Vagina (tissue), 2 donors: ENCODE data around the gene WSCD1. TPM values are rescaled to one million over a fixed set of nuclear protein-coding genes. Genes with fewer than 3 reads are reported as not detected.

Experiments used
- DNase-seq, 2 donors: peaks; one replicate each; pipeline ENCODE4 v3.0.0-alpha.2; 2017; ENCODE audit errors: extremely low spot score in 2 of 2
- H3K27ac ChIP-seq: fragments of 200-600 bp; sonication (generic); one replicate; pipeline ENCODE4 v1.5.1; 2019
- H3K27me3 ChIP-seq: fragments of 200-600 bp; sonication (generic); one replicate; pipeline ENCODE4 v1.5.1; 2019
- H3K36me3 ChIP-seq, 2 donors: fragments of 200-600 bp; sonication (generic); one replicate each; pipeline ENCODE4 v1.5.1; 2017 to 2019
- H3K4me1 ChIP-seq: fragments of 200-600 bp; sonication (generic); one replicate; pipeline ENCODE4 v1.5.1; 2019
- H3K4me3 ChIP-seq, 2 donors: fragments of 200-600 bp; sonication (generic); 1 replicate in 1 of 2; 2 replicates in 1 of 2; pipeline ENCODE4 v1.5.1; 2016 to 2019
- H3K9me3 ChIP-seq: fragments of 200-600 bp; sonication (generic); one replicate; pipeline ENCODE4 v1.5.1; 2019
- CTCF ChIP-seq, 3 experiments: fragments of 450-650 bp in 2 of 3; fragments of 200-600 bp in 1 of 3; sonication (generic) in 1 of 3; IDR thresholded peaks; one replicate each; pipeline ENCODE4 v1.5.1; 2017 to 2019; ENCODE audit warnings: antibody characterized with exemption in 3 of 3, mild to moderate bottlenecking in 2 of 3, moderate library complexity in 2 of 3
- POLR2A ChIP-seq, 2 donors: fragments of 450-650 bp; IDR thresholded peaks; one replicate each; pipeline ENCODE4 v1.6.1; 2017; ENCODE audit warnings: antibody characterized with exemption in 2 of 2, mild to moderate bottlenecking in 2 of 2, moderate library complexity in 2 of 2
- POLR2AphosphoS5 ChIP-seq, 2 donors: sonication (generic); formaldehyde crosslinking; IDR thresholded peaks; one replicate each; pipeline ENCODE4 v1.9.0; 2017; ENCODE audit warnings: antibody characterized with exemption in 2 of 2, mild to moderate bottlenecking in 2 of 2, low read depth in 1 of 2; ENCODE audit not compliant: insufficient read depth in 1 of 2
- intact Hi-C: fragments of 100-400 bp; cut with DNase I; formaldehyde crosslinking; loops from one replicate; pipeline ENCODE4 v1.15.1; 2023
- total RNA-seq: library from RNA; depleted of rRNA; stranded (reverse); fragments of >200 nt; gene quantifications from one replicate; pipeline ENCODE4 v1.2.3, GENCODE V29; 2016

Gene WSCD1
- total RNA-seq, 1 donor from 2014 or later: 2.0 TPM

GRCh38 chr17:6075845-6076244, 5.7 kb downstream of the WSCD1 start:
- H3K4me3 ChIP-seq: no peak overlapping the region
- H3K27me3 ChIP-seq: no peaks in the 10 kb centered on the region
- TF ChIP-seq CTCF (IDR thresholded peaks at IDR 0.05): no peak
- TF ChIP-seq POLR2A (IDR thresholded peaks at IDR 0.05): no peak
- TF ChIP-seq POLR2AphosphoS5 (IDR thresholded peaks at IDR 0.05; ENCODE audit: insufficient read depth in 1 of 2, low read depth in 1 of 2): no peak
- DNase-seq: no peak
- H3K4me1 ChIP-seq: peaks cover 8% of the 10 kb centered on the region
- intact Hi-C loops: no loop called here
- no peaks in the 10 kb centered on the region for H3K36me3 ChIP-seq
- H3K27ac ChIP-seq: no peak overlapping the region
- no peaks in the 10 kb centered on the region for H3K9me3 ChIP-seq

- no peaks in the 10 kb centered on the region for H3K4me1 ChIP-seq
- DNase-seq: no peak
- no peak for TF ChIP-seq POLR2A (IDR thresholded peaks at IDR 0.05)
- no peak for TF ChIP-seq CTCF (IDR thresholded peaks at IDR 0.05)
- no peak for TF ChIP-seq POLR2AphosphoS5 (IDR thresholded peaks at IDR 0.05; ENCODE audit: insufficient read depth in 1 of 2, low read depth in 1 of 2)
- H3K36me3 ChIP-seq: no peaks in the 10 kb centered on the region
- H3K27ac ChIP-seq: no peak overlapping the region
- H3K9me3 ChIP-seq: no peaks in the 10 kb centered on the region
- H3K27me3 ChIP-seq: no peaks in the 10 kb centered on the region
- intact Hi-C loops: no loop called here
- no peak overlapping the region for H3K4me3 ChIP-seq
Observed at GRCh38 chr17:6077752-6078151, 7.6 kb downstream of the WSCD1 start.

DNA sequence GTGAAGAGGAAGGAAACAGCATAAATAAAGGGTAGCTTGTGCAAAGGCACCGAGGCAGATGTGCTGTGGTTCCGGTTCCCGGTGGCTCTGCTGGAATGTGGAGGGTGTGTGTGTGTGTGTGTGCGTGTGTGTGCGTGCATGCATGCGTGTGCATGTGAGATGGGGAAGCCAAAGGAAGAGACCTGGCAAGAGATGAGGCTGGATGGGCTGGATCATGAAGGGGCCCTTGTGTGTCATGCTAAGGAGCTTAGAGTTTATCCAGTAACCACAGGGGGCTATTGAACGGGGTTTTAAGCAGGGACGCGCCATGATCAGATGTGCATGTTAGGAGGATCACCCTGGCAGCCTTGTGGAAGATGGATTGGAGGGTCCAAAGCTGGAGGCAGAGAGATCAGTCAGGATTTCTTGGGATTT, 8.3 kb downstream of the WSCD1 start:
- Histone ChIP-seq H3K4me3 (no peak overlapping the region), H3K27me3 (no peaks in the 10 kb centered on the region), H3K27ac (no peak overlapping the region), H3K4me1 (no peaks in the 10 kb centered on the region), H3K36me3 (no peaks in the 10 kb centered on the region), H3K9me3 (no peaks in the 10 kb centered on the region)
- intact Hi-C loops: no loop called here
- TF ChIP-seq POLR2AphosphoS5 (IDR thresholded peaks at IDR 0.05; ENCODE audit: insufficient read depth in 1 of 2, low read depth in 1 of 2) (no peak), CTCF (IDR thresholded peaks at IDR 0.05) (no peak), POLR2A (IDR thresholded peaks at IDR 0.05) (no peak)
- DNase-seq: no peak

DNA sequence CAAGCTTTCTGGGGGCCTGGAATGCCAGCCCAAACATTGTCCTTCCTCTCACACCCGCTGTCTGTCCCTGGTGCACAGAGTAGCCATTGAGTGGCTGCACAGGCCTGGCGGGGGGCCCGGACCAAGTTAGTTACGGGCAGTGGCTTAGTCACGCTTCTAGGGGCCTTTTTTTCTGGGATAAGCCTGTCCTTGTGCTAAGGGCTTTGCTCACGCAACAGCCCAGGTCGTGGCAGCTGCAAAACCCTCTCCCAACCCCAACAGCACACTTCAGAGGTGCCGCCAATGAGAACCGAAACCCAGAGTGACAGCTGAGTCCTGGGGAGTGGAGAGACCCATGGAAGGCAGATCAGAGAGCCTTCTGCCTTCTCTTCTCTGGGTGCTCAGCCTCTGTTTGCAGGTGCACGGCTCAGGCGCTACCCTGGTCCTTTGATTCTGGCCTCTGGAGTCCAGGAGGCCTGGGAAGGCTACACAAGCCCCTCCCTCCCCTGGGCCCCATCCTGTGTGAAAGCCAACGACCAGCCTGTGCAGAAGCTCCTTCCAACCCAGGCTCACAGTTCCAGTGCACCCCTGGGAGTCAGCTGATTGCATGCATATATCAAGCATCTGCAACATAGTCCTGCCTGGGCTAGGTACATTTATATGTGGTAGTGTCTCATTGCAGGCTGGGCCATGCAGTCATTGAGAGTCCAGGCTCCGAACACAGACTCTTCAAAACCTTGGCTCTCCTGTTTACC, 9.1 kb downstream of the WSCD1 start:
- H3K4me3 ChIP-seq: no peak overlapping the region
- no peaks in the 10 kb centered on the region for H3K27me3 ChIP-seq
- no peak for DNase-seq
- H3K27ac ChIP-seq: no peak overlapping the region
- no peaks in the 10 kb centered on the region for H3K36me3 ChIP-seq
- intact Hi-C loops: no loop called here
- H3K4me1 ChIP-seq: no peaks in the 10 kb centered on the region
- no peaks in the 10 kb centered on the region for H3K9me3 ChIP-seq
- TF ChIP-seq POLR2A (IDR thresholded peaks at IDR 0.05): no peak
- TF ChIP-seq POLR2AphosphoS5 (IDR thresholded peaks at IDR 0.05; ENCODE audit: insufficient read depth in 1 of 2, low read depth in 1 of 2): no peak
- no peak for TF ChIP-seq CTCF (IDR thresholded peaks at IDR 0.05)

DNA sequence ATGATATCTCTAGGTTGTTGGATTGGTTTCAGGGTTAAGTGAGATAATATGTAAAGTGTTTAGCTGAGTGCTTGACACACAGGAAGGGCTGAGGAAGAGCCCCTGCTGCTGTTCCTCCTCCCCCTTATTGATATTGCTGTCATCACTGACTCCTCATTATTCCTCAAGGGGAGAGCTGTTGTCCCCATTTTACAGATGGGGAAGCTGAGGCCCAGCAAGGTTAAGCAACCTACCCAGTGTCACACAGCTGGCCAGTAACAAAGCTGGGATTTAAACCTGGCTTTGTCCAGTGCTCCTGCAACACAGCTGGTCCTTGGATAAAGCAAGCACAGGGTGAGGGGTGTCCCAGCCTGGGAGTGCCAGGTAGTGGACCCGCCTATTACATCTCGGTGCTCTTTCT, 9.8 kb downstream of the WSCD1 start:
- Histone ChIP-seq H3K9me3 (no peaks in the 10 kb centered on the region), H3K36me3 (no peaks in the 10 kb centered on the region), H3K27ac (no peak overlapping the region), H3K27me3 (no peaks in the 10 kb centered on the region), H3K4me1 (no peaks in the 10 kb centered on the region), H3K4me3 (no peak overlapping the region)
- TF ChIP-seq POLR2AphosphoS5 (IDR thresholded peaks at IDR 0.05; ENCODE audit: insufficient read depth in 1 of 2, low read depth in 1 of 2) (no peak), POLR2A (IDR thresholded peaks at IDR 0.05) (no peak), CTCF (IDR thresholded peaks at IDR 0.05) (no peak)
- no peak for DNase-seq
- intact Hi-C loops: no loop called here
